GM19397 (cell line): ENCODE data around the gene PCDHGA10.
"Not testable (repeated sequence)": the region's sequence is repeated elsewhere in the genome, so short reads cannot be mapped to it uniquely, and the experiment has no call there.

Experiments used
- ATAC-seq: cut with Tn5 transposase; IDR thresholded peaks from one replicate; pipeline ENCODE4 v1.9.1; 2021; ENCODE audit warnings: mild to moderate bottlenecking, moderate library complexity; ENCODE audit not compliant: unreplicated experiment

PCDHGA10 gene

GRCh38 chr5:141392429-141393198 is 20.2 kb upstream of the PCDHGA10 start, which contains the start of gene PCDHGA8:
Gene PCDHGA8 (plus strand): TSS chr5:141392633. CDS start chr5:141392814, 181 bp downstream.
- ATAC-seq: no peak

- ATAC-seq: no peak
Measured at GRCh38 chr5:141393267-141393666, 19.5 kb upstream of the PCDHGA10 start.

GRCh38 chr5:141394401-141395187 is 18.2 kb upstream of the PCDHGA10 start:
- not testable (repeated sequence) for ATAC-seq

DNA sequence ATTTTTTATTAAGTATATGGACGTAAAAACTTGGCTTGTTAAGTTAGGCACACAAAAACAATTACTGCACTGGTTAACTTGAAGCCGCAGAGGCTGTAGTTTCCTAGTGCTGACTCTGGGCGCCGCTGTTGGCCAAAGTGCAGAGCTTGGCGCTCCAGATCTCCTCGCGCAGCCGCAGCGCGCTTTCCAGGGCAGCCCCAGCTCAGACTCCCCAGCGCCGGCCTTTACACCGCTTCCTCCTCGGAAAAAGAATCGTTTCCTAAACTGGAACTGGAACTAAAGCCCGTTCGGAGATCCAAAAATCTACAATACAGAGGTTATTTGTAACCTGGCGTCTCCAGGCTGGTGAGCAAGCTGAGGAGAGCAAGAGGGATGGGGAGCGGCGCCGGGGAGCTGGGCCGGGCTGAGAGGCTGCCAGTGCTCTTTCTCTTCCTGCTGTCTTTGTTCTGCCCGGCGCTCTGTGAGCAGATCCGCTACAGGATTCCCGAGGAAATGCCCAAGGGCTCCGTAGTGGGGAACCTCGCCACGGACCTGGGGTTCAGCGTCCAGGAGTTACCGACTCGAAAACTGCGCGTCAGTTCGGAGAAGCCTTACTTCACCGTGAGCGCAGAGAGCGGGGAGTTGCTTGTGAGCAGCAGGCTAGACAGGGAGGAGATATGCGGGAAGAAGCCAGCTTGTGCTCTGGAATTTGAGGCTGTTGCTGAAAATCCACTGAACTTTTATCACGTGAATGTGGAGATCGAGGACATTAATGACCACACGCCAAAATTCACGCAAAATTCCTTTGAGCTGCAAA is 14.8 kb upstream of the PCDHGA10 start, which contains the start of gene PCDHGB5:
PCDHGB5 (plus strand) TSS at position 192 of the 796 bp plus-strand sequence; CDS start at position 373, 181 bp downstream.
- ATAC-seq: peak; percentile 96

DNA sequence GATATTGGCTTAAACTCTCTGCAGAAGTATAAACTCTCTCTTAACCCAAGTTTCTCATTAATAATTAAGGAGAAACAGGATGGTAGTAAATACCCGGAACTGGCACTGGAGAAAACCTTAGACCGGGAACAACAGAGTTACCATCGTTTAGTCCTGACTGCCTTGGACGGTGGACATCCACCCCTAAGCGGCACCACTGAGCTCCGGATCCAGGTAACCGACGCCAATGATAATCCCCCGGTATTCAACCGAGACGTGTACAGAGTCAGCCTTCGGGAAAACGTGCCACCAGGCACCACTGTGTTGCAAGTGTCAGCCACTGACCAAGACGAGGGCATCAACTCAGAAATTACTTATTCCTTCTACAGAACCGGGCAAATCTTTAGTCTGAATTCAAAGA is 14.2 kb upstream of the PCDHGA10 start:
- no peak for ATAC-seq

DNA sequence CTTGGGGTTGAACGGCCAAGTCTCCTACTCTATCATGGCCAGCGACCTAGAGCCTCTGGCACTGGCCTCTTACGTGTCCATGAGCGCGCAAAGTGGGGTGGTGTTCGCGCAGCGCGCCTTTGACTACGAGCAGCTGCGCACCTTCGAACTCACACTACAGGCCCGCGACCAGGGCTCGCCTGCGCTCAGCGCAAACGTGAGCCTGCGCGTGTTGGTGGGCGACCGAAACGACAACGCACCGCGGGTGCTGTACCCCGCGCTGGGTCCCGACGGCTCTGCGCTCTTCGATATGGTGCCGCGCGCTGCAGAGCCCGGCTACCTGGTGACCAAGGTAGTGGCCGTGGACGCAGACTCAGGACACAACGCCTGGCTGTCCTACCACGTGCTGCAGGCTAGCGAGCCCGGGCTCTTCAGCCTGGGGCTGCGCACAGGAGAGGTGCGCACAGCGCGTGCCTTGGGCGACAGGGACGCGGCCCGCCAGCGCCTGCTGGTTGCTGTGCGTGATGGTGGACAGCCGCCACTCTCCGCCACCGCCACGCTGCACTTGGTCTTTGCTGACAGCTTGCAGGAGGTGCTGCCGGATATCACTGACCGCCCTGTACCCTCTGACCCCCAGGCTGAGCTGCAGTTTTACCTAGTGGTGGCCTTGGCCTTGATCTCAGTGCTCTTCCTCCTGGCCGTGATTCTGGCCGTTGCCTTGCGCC is 13.1 kb upstream of the PCDHGA10 start:
- no peak for ATAC-seq

DNA sequence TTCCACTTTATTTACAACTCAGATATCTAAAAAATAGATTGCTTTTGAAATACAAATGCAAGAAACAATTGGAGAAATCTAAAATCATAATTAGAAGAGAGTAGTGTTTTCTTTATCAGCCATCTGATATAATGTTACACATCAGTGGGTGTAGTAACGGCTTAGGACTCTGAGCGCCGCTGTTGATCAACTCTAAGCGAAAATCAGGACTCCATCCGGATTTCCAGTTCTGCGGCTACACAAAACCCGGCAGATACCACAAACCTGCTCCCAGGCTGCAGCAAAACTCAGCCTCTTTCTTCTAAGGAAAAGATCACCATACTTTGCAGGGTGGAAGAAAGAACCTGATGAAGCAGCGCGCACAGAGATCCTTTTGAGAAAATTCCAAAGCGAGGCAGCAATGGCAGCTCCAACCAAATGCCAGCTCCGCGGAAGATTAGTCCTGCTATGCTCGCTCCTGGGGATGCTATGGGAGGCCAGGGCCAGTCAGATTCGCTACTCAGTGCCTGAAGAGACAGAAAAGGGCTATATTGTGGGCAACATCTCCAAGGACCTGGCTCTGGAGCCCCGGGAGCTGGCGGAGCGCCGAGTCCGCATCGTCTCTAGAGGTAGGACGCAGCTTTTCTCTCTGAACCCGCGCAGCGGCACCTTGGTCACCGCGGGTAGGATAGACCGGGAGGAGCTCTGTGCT is 10.1 kb upstream of the PCDHGA10 start, which contains the start of gene PCDHGA9:
PCDHGA9 (plus strand) TSS at position 226 of the 691 bp plus-strand sequence; CDS start at position 401, 175 bp downstream.
- no peak for ATAC-seq

DNA sequence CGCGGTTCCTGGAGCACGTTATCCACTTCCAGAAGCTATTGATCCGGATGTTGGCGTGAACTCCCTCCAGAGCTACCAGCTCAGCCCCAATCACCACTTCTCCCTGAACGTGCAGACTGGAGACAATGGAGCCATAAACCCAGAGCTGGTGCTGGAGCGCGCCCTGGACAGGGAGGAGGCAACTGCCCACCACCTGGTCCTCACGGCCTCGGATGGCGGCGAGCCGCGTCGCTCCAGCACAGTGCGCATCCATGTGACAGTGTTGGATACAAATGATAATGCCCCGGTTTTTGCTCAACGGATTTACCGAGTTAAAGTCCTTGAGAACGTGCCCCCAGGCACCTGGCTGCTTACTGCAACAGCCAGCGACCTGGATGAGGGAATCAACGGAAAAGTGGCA is 9.4 kb upstream of the PCDHGA10 start:
- no peak for ATAC-seq

DNA sequence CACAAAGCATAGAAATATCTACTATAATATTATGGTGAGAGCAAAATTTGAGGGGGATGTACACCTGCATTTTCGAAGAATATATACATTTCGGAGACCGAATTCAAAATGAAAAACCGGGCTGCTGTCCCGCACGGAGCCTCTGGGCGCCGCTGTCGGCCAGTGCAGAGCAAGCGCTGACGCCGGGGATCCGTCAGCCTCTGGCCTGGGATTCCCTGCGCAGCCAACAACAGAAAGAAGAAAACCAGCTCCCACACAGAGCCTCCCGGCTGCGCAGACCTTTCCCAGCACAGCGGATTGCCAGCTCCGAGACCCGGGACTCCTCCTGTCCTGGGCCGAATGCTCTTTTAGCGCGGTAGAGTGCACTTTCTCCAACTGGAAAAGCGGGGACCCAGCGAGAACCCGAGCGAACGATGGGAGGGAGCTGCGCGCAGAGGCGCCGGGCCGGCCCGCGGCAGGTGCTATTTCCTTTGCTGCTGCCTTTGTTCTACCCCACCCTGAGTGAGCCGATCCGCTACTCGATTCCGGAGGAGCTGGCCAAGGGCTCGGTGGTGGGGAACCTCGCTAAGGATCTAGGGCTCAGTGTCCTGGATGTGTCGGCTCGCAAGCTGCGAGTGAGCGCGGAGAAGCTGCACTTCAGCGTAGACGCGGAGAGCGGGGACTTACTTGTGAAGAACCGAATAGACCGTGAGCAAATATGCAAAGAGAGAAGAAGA is 4.8 kb upstream of the PCDHGA10 start, which contains the start of gene PCDHGB6:
PCDHGB6 (plus strand) TSS at position 232 of the 716 bp plus-strand sequence; CDS start at position 414, 182 bp downstream.
- not testable (repeated sequence) for ATAC-seq

- ATAC-seq: no peak
Measured at GRCh38 chr5:141409598-141410306, 3.0 kb upstream of the PCDHGA10 start.

DNA sequence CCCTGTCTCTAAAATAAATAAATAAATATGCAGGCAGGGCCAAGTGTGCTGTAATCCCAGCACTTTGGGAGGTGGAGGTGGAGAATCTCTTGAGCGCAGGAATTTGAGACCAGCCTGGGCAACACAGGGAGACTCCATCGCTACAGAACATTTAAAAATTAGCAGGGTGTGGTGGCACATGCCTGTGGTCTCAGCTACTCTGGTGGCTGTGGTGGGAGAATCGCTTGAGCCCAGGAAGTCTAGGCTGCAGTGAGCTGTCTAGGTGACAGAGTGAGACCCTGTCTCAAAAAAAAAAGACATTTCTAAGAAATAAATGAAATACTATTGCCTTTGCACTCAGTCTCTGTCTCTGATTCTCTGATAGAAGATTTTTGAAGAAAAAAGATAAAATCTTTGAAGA is 1.2 kb upstream of the PCDHGA10 start:
- no peak for ATAC-seq

DNA sequence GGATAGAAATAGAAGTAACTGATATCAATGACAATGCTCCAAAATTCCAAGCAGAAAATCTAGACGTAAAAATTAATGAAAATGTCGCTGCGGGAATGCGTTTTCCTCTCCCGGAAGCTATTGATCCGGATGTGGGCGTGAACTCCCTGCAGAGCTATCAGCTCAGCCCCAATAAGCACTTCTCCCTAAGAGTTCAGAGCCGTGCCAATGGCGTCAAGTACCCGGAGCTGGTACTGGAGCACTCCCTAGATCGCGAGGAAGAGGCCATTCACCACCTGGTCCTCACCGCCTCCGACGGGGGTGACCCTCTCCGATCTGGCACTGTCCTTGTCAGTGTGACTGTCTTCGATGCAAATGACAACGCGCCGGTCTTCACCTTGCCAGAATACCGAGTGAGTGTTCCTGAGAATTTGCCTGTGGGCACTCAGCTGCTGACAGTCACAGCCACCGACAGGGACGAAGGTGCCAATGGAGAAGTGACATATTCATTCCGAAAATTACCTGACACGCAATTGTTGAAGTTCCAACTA is 818 bp downstream of the PCDHGA10 start:
- ATAC-seq: no peak

GRCh38 chr5:141414548-141415274 is 1.9 kb downstream of the PCDHGA10 start:
- ATAC-seq: not testable (repeated sequence)

- ATAC-seq: not testable (repeated sequence)
Measured at GRCh38 chr5:141415275-141415618, 2.5 kb downstream of the PCDHGA10 start.

DNA sequence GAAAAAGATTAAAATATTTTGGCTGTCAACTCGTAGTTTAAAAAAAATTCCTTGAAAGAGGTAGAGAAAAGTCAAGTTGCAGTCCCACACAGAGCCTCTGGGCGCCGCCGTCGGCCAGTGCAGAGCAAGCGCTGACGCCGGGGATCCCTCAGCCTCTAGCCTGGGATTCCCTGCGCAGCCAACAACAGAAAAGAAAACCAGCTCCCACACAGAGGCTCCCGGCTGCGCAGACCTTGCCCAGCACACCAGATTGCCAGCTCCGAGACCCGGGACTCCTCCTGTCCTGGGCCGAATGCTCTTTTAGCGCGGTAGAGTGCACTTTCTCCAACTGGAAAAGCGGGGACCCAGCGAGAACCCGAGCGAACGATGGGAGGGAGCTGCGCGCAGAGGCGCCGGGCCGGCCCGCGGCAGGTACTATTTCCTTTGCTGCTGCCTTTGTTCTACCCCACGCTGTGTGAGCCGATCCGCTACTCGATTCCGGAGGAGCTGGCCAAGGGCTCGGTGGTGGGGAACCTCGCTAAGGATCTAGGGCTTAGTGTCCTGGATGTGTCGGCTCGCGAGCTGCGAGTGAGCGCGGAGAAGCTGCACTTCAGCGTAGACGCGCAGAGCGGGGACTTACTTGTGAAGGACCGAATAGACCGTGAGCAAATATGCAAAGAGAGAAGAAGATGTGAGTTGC is 4.8 kb downstream of the PCDHGA10 start, which contains the start of gene PCDHGB7:
PCDHGB7 (plus strand) TSS at position 184 of the 679 bp plus-strand sequence; CDS start at position 367, 183 bp downstream.
- ATAC-seq: peak; percentile 83

DNA sequence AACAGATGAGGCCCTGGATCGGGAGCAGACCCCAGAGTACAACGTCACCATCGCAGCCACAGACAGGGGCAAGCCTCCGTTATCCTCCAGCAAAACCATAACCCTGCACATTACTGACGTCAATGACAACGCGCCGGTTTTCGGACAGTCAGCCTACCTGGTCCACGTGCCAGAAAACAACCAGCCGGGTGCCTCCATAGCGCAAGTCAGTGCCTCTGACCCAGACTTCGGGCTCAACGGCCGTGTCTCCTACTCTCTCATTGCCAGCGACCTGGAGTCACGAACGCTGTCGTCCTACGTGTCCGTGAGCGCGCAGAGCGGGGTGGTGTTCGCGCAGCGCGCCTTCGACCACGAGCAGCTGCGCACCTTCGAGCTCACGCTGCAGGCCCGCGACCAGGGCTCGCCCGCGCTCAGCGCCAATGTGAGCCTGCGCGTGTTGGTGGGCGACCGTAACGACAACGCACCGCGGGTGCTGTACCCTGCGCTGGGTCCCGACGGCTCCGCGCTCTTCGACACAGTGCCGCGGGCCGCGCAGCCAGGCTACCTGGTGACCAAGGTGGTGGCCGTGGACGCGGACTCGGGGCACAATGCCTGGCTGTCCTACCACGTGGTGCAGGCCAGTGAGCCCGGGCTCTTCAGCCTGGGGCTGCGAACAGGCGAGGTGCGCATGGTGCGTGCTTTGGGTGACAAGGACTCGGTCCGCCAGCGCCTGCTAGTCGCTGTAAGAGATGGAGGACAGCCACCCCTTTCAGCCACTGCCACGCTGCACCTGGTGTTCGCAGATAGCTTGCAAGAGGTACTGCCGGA is 6.5 kb downstream of the PCDHGA10 start:
- no peak for ATAC-seq
